ENCODE results near the gene TICRR.

The TICRR gene

DNA sequence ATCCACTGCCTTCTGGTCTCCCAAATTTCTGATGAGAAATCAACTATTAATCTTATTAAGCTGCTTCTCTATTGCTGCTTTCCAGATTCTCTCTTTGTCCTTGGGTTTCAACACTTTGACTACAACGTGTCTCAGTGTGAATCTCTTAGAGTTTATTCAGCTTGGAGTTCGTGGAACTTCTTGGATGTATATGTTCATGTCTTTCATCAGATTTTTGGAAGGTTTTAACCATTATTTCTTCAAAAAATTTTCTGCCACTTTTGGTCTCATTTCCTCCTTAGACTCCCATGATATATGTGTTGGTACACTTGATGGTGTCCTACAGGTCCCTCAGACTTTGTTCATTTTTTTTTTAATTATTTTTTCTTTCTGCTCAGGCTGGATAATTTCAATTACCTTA lies 36.0 kb downstream of the TICRR start:
- POLR2A ChIA-PET = no interaction called here
- no peak for DNase-seq (ENCODE audit: extremely low spot score)
- CTCF ChIA-PET = interaction anchor here (0.6 to 5.2 kb wide), 4 partner anchors 11 to 361 kb away, joined by 3 to 22 read pairs (median 5); no protein-coding TSS in a partner anchor
- no peak for TF ChIP-seq CTCF (IDR thresholded peaks at IDR 0.05; ENCODE audit: control extremely low read depth, extremely low read depth, low read depth, missing control alignments)

DNA sequence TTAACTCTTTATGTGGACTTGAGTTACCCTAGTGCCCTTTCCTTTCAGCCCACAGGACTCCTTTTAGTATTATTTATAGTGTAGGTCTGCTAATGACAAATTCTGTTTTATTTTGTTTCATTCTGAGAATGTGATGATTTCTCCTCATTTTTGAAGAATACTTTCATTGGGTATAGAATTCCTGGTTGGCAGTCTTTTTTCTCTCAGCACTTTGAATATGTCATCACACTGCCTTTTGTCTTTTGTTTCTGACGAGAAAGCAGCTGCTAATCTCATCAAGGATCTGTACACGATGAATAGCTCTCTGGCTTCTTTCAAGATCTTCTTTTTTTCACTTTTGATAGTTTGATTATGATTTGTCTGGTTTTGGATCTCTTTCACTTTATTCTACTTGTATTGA lies 37.8 kb downstream of the TICRR start:
- ChIA-PET POLR2A (no interaction called here), CTCF (interaction anchor here (5.2 kb wide), 1 partner anchor 13 kb away, joined by 22 read pairs; no protein-coding TSS in a partner anchor)
- no peak for TF ChIP-seq CTCF (IDR thresholded peaks at IDR 0.05; ENCODE audit: control extremely low read depth, extremely low read depth, low read depth, missing control alignments)
- DNase-seq (ENCODE audit: extremely low spot score) = no peak

DNA sequence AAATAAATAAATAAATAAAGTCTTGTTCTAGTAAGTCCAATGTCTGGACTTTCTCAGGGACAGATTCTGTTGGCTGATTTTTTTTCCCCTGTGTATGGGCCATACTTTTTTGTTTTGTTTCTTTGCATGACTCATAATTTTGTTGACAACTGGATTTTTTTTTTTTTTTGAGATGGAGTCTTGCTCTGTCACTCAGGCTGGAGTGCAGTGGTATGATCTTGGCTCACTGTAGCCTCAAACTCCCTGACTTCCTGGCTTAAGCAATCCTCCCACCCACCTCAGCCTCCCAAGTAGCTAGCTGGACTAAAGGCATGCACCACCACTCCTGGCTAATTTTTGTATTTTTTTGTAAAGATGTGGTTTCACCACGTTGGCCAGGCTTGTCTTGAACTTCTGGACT lies 38.9 kb downstream of the TICRR start:
- CTCF ChIA-PET = no interaction called here
- DNase-seq (ENCODE audit: extremely low spot score) = no peak
- TF ChIP-seq CTCF (IDR thresholded peaks at IDR 0.05; ENCODE audit: control extremely low read depth, extremely low read depth, low read depth, missing control alignments) = no peak
- POLR2A ChIA-PET = no interaction called here

- no peak for DNase-seq (ENCODE audit: extremely low spot score)
- CTCF ChIA-PET = interaction anchor here (1.2 to 2.3 kb wide), 3 partner anchors 13 to 33 kb away, joined by 3 to 6 read pairs (median 4); no protein-coding TSS in a partner anchor
- no peak for TF ChIP-seq CTCF (IDR thresholded peaks at IDR 0.05; ENCODE audit: control extremely low read depth, extremely low read depth, low read depth, missing control alignments)
- POLR2A ChIA-PET = interaction anchor here (0.6 kb wide), 1 partner anchor 114 kb away, joined by 3 read pairs; no protein-coding TSS in a partner anchor
Observed at GRCh38 chr15:89615135-89615534, 39.9 kb downstream of the TICRR start.

DNA sequence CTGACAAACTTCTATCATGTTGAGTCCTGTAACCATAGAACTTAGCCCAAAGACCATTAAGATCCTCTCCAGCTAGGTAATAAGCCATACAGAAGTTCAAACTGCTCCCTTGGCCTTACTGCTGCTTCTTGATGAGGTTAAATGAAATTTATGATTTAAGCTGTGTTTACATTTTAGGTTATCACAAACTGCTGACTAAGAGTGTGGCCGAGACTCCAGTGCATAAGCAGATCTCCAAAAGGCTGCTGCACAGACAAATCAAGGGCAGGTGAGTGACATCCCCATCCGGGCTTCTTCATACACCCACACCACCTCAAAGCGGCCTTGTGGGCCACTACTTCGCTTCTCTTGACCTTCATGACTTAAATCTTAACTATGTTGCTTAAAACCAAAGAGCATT lies 41.0 kb downstream of the TICRR start:
- CTCF ChIA-PET = interaction anchor here (0.9 to 2.3 kb wide), 4 partner anchors 12 to 31 kb away, joined by 3 to 6 read pairs (median 4); no protein-coding TSS in a partner anchor
- no peak for DNase-seq (ENCODE audit: extremely low spot score)
- POLR2A ChIA-PET = no interaction called here
- no peak for TF ChIP-seq CTCF (IDR thresholded peaks at IDR 0.05; ENCODE audit: control extremely low read depth, extremely low read depth, low read depth, missing control alignments)

DNA sequence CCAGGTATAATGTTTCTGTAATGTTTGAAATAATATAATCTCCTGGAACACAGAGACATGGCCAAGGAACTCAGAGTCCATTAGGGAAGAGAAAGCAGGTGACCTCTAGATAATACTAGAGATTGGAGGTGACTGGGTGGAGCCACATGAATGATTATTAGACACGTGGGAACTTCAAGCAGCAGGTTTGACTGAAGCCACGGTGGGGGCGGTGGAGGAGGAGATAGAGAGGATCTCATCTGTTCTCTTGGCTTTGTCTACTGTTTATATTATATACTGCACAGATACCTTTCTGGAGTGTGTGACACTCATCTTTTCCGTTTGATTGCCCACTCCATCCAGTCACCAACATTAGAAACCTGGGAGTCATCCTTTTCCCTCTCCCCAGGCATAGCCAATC lies 46.3 kb downstream of the TICRR start:
- no peak for DNase-seq (ENCODE audit: extremely low spot score)
- POLR2A ChIA-PET = no interaction called here
- CTCF ChIA-PET = no interaction called here
- no peak for TF ChIP-seq CTCF (IDR thresholded peaks at IDR 0.05; ENCODE audit: control extremely low read depth, extremely low read depth, low read depth, missing control alignments)

DNA sequence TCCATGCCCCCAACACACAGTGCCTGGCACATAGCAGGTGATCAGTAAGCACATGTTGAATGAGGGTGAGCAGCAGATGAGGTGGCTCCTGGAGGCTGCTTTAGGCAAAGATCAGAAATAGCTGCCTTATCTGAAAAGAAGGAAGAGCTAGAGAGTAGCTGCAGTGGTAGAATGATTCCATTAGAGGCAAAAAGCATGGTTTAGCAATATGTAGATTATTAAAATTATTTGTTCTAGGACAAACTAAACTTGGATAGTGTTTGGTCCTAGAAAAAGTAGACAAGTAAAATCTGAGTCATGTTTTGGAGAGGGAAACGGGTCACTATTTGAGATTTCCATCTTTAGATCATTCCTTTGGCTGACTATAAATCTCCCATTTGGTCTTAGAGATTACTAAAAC lies 47.9 kb downstream of the TICRR start:
- ChIA-PET POLR2A (no interaction called here), CTCF (no interaction called here)
- no peak for TF ChIP-seq CTCF (IDR thresholded peaks at IDR 0.05; ENCODE audit: control extremely low read depth, extremely low read depth, low read depth, missing control alignments)
- no peak for DNase-seq (ENCODE audit: extremely low spot score)

All from GM10248 (cell line).